ENCODE data around the gene L3MBTL4. TPM values are rescaled to one million over a fixed set of nuclear protein-coding genes. Genes with fewer than 3 reads are reported as not detected.

Gene L3MBTL4
- total RNA-seq, 1 donor from 2014 or later, result 0.34 TPM

DNA sequence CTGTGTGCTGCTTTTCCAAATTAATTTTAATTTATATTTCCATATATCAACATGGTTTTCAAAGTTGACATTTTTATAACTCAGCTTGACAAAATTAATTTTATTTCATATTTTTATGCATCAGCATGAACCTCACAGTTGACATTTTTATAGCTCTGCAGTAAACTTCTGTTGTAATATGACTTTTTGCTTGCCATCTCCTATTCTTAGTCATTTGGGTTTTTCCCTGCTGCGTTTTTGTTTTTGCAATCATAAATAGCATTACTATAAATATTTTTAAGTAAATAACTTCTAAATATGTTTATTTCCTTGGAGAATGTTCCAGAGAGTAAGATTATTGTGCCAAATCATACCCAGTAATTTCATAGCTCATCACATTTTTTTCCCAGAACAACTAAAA is 21.0 kb upstream of the L3MBTL4 start:
- Histone ChIP-seq H4K20me1 (ENCODE audit: low read depth) (no peaks in the 10 kb centered on the region), H3F3A (ENCODE audit: low read depth) (no peaks in the 10 kb centered on the region), H2AFZ (replicated peaks) (no peak overlapping the region), H3K4me2 (no peak overlapping the region), H3K79me2 (ENCODE audit: low read depth) (no peaks in the 10 kb centered on the region), H3K4me1 (no peaks in the 10 kb centered on the region), H3K27me3 (no peaks in the 10 kb centered on the region), H3K36me3 (no peaks in the 10 kb centered on the region), H3K9me3 (ENCODE audit: low read depth) (no peaks in the 10 kb centered on the region), H3K27ac (no peak overlapping the region), H3K4me3 (no peak overlapping the region), H3K9ac (no peak overlapping the region)
- H3K9me3 Mint-ChIP-seq, result no peaks in the 10 kb centered on the region
- H3K36me3 Mint-ChIP-seq, result no peaks in the 10 kb centered on the region
- no peak for DNase-seq (ENCODE audit: low spot score)
- no peak overlapping the region for H3K27ac Mint-ChIP-seq
- no peak overlapping the region for H3K4me3 Mint-ChIP-seq
- H3K27me3 Mint-ChIP-seq (ENCODE audit: insufficient read depth, low read depth), result no peaks in the 10 kb centered on the region
- no peaks in the 10 kb centered on the region for H3K4me1 Mint-ChIP-seq
- no peak for TF ChIP-seq EZH2phosphoT487 (IDR thresholded peaks at IDR 0.05)
- TF ChIP-seq, protein P1, sequence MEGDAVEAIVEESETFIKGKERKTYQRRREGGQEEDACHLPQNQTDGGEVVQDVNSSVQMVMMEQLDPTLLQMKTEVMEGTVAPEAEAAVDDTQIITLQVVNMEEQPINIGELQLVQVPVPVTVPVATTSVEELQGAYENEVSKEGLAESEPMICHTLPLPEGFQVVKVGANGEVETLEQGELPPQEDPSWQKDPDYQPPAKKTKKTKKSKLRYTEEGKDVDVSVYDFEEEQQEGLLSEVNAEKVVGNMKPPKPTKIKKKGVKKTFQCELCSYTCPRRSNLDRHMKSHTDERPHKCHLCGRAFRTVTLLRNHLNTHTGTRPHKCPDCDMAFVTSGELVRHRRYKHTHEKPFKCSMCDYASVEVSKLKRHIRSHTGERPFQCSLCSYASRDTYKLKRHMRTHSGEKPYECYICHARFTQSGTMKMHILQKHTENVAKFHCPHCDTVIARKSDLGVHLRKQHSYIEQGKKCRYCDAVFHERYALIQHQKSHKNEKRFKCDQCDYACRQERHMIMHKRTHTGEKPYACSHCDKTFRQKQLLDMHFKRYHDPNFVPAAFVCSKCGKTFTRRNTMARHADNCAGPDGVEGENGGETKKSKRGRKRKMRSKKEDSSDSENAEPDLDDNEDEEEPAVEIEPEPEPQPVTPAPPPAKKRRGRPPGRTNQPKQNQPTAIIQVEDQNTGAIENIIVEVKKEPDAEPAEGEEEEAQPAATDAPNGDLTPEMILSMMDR (IDR thresholded peaks at IDR 0.05), result no peak
- TF ChIP-seq EZH2 (IDR thresholded peaks at IDR 0.05), result no peak

DNA sequence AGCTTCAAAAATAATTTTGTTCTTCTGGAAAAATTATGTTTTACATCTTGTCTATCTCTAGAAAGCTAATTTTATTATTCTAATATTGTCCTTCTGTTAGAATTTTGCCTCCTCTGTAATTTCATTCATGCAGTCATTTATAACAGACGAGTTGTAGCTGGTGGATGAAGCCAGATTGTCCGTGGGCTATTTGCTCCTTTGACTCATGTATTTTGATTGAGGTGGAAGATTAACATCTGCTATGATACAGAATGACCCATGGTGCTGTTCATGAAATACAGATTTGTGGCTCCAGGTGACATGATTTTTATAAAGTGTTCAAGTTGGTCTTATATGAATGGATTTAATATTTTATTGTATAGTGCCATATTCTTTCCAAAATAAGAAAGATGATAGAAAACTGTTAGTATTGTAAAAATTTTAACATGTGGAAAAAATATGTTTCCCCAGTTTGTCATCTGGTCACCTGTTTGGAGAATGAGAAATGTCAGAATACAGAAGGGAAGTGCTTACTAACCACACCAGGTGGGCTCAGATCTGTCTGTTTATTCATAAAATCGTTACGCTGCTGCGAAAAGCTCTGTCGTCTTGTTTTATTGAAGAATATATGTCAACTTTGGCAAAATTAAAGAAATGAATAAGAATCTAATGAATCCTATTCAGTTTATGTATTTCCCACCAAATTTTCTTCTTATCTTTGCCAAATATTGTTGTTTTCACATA is 20.4 kb upstream of the L3MBTL4 start:
- H3K9ac ChIP-seq, result no peak overlapping the region
- H2AFZ ChIP-seq (replicated peaks), result no peak overlapping the region
- no peak overlapping the region for H3K4me3 Mint-ChIP-seq
- H3F3A ChIP-seq (ENCODE audit: low read depth), result no peaks in the 10 kb centered on the region
- no peak for DNase-seq (ENCODE audit: low spot score)
- no peaks in the 10 kb centered on the region for H3K4me1 ChIP-seq
- H3K79me2 ChIP-seq (ENCODE audit: low read depth), result no peaks in the 10 kb centered on the region
- H4K20me1 ChIP-seq (ENCODE audit: low read depth), result no peaks in the 10 kb centered on the region
- no peaks in the 10 kb centered on the region for H3K36me3 ChIP-seq
- H3K4me1 Mint-ChIP-seq, result no peaks in the 10 kb centered on the region
- no peak overlapping the region for H3K4me2 ChIP-seq
- no peak overlapping the region for H3K4me3 ChIP-seq
- no peaks in the 10 kb centered on the region for H3K27me3 ChIP-seq
- no peak for TF ChIP-seq EZH2 (IDR thresholded peaks at IDR 0.05)
- TF ChIP-seq EZH2phosphoT487 (IDR thresholded peaks at IDR 0.05), result no peak
- TF ChIP-seq, protein P1 (IDR thresholded peaks at IDR 0.05), result no peak
- no peaks in the 10 kb centered on the region for H3K36me3 Mint-ChIP-seq
- H3K27ac Mint-ChIP-seq, result no peak overlapping the region
- H3K9me3 ChIP-seq (ENCODE audit: low read depth), result no peaks in the 10 kb centered on the region
- H3K9me3 Mint-ChIP-seq, result no peaks in the 10 kb centered on the region
- H3K27ac ChIP-seq, result no peak overlapping the region
- H3K27me3 Mint-ChIP-seq (ENCODE audit: insufficient read depth, low read depth), result peaks cover 3% of the 10 kb centered on the region

DNA sequence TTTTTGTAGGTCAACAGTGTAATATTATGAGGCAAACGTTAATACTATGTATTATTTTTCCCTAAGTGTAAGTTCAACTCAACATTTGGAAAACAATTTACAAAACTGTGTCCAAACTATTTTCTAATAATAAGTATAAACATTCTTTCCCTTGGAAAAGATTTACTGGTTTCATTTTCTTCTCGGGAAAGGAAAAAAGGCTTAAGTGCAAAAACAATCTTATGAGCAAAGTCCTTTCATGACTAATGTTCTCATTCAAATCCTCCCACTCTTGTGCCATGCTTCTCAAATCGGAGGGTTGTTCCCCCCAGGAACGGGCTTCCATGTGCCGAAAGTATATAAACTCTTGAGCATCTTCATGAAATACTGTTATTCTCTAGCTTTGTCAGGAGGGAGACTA is 19.8 kb upstream of the L3MBTL4 start:
- Histone ChIP-seq H3K9me3 (ENCODE audit: low read depth) (no peaks in the 10 kb centered on the region), H3K27me3 (no peaks in the 10 kb centered on the region), H3K27ac (no peak overlapping the region), H2AFZ (replicated peaks) (no peak overlapping the region), H3F3A (ENCODE audit: low read depth) (no peaks in the 10 kb centered on the region), H3K4me2 (no peak overlapping the region), H3K79me2 (ENCODE audit: low read depth) (no peaks in the 10 kb centered on the region), H3K4me1 (no peaks in the 10 kb centered on the region), H3K36me3 (no peaks in the 10 kb centered on the region), H4K20me1 (ENCODE audit: low read depth) (no peaks in the 10 kb centered on the region), H3K4me3 (no peak overlapping the region), H3K9ac (no peak overlapping the region)
- Mint-ChIP-seq H3K36me3 (no peaks in the 10 kb centered on the region), H3K4me3 (no peak overlapping the region), H3K4me1 (peaks cover under 1% of the 10 kb centered on the region), H3K27me3 (ENCODE audit: insufficient read depth, low read depth) (peaks cover 3% of the 10 kb centered on the region), H3K9me3 (no peaks in the 10 kb centered on the region), H3K27ac (no peak overlapping the region)
- TF ChIP-seq, protein P1 (IDR thresholded peaks at IDR 0.05), result no peak
- TF ChIP-seq EZH2phosphoT487 (IDR thresholded peaks at IDR 0.05) (no peak), EZH2 (IDR thresholded peaks at IDR 0.05) (no peak)
- DNase-seq (ENCODE audit: low spot score), result no peak

All from neural progenitor cell (in vitro differentiated cells).